AG04450 (cell line): Measurements from ENCODE around the gene TBC1D2B. TPM values are rescaled to one million over a fixed set of nuclear protein-coding genes. Genes with fewer than 3 reads are reported as not detected.
"Not testable (repeated sequence)": the region's sequence is repeated elsewhere in the genome, so short reads cannot be mapped to it uniquely, and the experiment has no call there.

Experiments
- CTCF ChIA-PET: fragments of 300-600, 350-600 bp; formaldehyde crosslinking; extraction: SDS; loops from one replicate; lab custom pipeline; 2022; ENCODE audit warnings: antibody characterized with exemption, inconsistent platforms; lab: Charles Lee
- POLR2A ChIA-PET: fragments of 350-600 bp; formaldehyde crosslinking; extraction: SDS; loops from one replicate; lab custom pipeline; 2021; ENCODE audit warnings: antibody characterized with exemption, inconsistent platforms; lab: Yijun Ruan, JAX
- DNase-seq: peaks from one replicate; pipeline ENCODE4 v3.0.0-alpha.2; 2011; ENCODE audit warnings: low read depth, low spot score
- H3K27ac ChIP-seq: one replicate; pipeline ENCODE4 v1.5.1; 2012; ENCODE audit warnings: low read depth, low read length, control low read depth
- H3K27me3 ChIP-seq: one replicate; pipeline ENCODE4 v1.6.0; 2012; ENCODE audit warnings: low read length; ENCODE audit not compliant: control insufficient read depth, insufficient read depth
- H3K4me3 ChIP-seq: 2 replicates; pipeline ENCODE4 v1.5.1; 2011; ENCODE audit warnings: mild to moderate bottlenecking, low read depth, low read length, control low read depth
- H3K9me3 ChIP-seq: 2 replicates; pipeline ENCODE4 v1.5.1; 2012; ENCODE audit warnings: low read length; ENCODE audit not compliant: control insufficient read depth, insufficient read depth
- polyA plus RNA-seq: library from polyadenylated mRNA; depleted of rRNA; stranded (reverse); fragments of >200 nt; gene quantifications from 2 replicates; pipeline ENCODE4 v1.2.3, GENCODE V29; 2011
- TF ChIP-seq, protein P1 (sequence below): IDR thresholded peaks from 2 replicates; pipeline ENCODE4 v1.5.1; 2011; ENCODE audit warnings: low read depth, low read length, control low read depth, inconsistent platforms

Gene TBC1D2B
- polyA plus RNA-seq, 1 experiment: 42.0 TPM

GRCh38 chr15:77976095-77976450 is 101.4 kb downstream of the TBC1D2B start:
- H3K9me3 ChIP-seq, H3K4me3 ChIP-seq, POLR2A ChIA-PET, DNase-seq, H3K27me3 ChIP-seq, H3K27ac ChIP-seq, CTCF ChIA-PET: not testable (repeated sequence)

- no peak for DNase-seq
- no peaks in the 10 kb centered on the region; the same call in 1 of the 2 replicates for H3K9me3 ChIP-seq
- ChIA-PET CTCF (no interaction called here), POLR2A (no interaction called here)
- no peak overlapping the region for H3K4me3 ChIP-seq
- TF ChIP-seq, protein P1, sequence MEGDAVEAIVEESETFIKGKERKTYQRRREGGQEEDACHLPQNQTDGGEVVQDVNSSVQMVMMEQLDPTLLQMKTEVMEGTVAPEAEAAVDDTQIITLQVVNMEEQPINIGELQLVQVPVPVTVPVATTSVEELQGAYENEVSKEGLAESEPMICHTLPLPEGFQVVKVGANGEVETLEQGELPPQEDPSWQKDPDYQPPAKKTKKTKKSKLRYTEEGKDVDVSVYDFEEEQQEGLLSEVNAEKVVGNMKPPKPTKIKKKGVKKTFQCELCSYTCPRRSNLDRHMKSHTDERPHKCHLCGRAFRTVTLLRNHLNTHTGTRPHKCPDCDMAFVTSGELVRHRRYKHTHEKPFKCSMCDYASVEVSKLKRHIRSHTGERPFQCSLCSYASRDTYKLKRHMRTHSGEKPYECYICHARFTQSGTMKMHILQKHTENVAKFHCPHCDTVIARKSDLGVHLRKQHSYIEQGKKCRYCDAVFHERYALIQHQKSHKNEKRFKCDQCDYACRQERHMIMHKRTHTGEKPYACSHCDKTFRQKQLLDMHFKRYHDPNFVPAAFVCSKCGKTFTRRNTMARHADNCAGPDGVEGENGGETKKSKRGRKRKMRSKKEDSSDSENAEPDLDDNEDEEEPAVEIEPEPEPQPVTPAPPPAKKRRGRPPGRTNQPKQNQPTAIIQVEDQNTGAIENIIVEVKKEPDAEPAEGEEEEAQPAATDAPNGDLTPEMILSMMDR: no peak
- peaks cover 2% of the 10 kb centered on the region for H3K27me3 ChIP-seq
- no peak overlapping the region for H3K27ac ChIP-seq
Measured at GRCh38 chr15:77975332-77976094, 102.0 kb downstream of the TBC1D2B start.

DNA sequence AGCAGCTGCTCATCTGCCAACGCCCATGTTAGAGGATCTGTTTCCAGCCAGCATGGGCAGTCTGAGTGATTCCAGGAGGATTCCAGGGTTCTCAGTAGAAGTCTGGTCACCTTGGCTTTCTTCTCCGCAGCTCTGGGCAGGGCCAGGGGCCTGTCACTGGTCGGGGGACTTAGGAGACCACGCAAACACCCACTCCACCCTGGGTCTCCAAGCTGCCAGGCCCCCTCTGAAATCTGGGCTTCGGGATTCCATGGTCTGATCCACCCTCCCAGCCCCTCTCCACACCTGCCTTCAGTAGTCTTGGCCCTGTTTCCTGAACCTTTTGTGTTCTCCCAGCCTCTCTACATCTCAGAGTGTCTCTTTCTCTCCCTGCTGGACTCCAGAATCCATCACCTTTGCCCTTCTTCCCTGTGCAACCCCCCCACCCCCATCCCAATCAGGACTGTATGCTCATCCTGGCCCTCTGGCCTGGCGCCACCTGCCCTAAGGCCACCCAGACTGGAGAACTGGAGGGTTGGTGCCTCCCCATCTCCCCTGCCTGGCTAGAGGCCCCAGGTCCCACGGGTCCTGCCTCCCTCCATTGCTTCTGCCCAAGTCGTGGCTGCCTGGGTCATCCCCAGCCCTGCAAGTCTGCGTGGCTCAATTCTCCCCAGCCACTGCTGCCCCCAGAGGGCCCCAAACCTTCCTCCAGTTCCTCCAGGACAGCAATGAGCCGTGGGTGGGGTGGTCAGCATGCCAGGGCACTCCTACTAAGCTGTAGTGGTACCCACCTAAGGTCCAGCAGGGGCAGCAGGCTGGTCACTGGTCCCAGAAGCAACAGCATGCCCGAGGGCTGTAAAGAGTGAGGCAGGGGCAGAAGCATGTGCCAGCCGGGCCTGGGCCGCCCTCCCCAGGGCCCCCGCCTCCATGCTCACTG is 102.8 kb downstream of the TBC1D2B start:
- TF ChIP-seq, protein P1: no peak
- CTCF ChIA-PET: no interaction called here
- H3K27ac ChIP-seq: no peak overlapping the region

DNA sequence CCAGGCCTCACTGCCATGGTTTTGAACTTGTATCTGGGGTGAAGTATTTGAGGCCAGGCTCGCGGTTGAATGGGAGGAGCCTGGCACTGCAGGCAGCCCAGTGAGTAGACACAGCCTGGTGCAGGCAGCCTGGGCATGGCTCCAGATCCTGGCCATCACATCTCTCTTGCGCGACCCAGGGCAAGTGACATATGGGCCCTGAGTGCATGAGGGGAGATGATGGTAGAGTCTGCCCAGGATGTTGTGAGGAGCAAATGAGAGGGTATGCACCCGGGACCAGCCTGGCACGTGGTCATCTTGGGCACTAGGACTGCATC is 103.5 kb downstream of the TBC1D2B start:
- H3K27ac ChIP-seq: no peak overlapping the region
- TF ChIP-seq, protein P1: no peak
- H3K4me3 ChIP-seq: no peak overlapping the region

More for the DNA sequence above, 102.8 kb downstream of the TBC1D2B start:
- Histone ChIP-seq H3K9me3 (no peaks in the 10 kb centered on the region; the same call in 1 of the 2 replicates), H3K4me3 (no peak overlapping the region), H3K27me3 (peaks cover 2% of the 10 kb centered on the region)
- no peak for DNase-seq
- POLR2A ChIA-PET: no interaction called here

DNA sequence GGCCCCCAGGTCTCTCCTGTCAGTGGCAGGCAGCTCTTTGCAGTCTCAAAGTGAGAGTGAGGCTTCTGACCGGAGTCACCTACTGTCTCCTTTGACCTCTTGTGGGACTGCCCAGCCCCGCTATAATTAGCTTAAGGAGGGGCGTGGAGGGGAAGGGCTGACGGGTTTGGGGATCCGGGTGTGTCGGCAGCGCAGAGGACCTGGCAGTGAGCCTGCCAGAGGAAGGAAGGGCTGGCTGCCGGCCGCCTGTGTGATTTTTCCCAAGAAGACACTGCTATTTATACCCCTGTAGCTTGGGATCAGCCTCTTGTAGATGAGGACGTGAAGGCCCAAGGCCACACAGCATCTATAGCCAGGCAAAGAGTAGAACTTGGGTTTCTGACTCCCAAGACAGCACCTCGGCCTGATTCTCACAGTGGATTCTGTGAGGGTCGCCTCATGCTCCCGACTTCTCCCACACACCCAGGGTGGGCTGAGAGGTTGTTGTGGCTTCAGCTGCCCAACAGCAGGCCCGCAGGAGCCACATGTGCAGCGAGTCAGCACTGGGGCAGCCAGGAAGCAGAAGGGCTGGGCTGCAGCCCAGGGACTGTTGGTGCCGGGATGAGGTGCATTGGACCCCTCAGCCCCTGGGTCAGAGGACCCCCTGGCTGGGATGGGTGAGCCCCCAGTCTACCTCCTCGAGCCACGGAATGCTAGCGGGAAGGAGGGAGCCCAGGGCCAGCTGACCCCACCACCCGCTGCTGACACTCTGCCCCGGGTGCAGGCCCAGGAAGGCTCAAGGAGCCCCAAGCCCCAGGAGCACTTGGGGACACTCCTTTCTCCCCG is 104.0 kb downstream of the TBC1D2B start:
- POLR2A ChIA-PET, H3K4me3 ChIP-seq, H3K27ac ChIP-seq, H3K9me3 ChIP-seq, DNase-seq, CTCF ChIA-PET, H3K27me3 ChIP-seq: not testable (repeated sequence)

More for the DNA sequence above, 103.5 kb downstream of the TBC1D2B start:
- CTCF ChIA-PET: no interaction called here
- Histone ChIP-seq H3K27me3 (peaks cover 2% of the 10 kb centered on the region), H3K9me3 (no peaks in the 10 kb centered on the region; the same call in 1 of the 2 replicates)
- DNase-seq: peak; percentile 20
- POLR2A ChIA-PET: no interaction called here

GRCh38 chr15:77972706-77973105 is 104.8 kb downstream of the TBC1D2B start:
- CTCF ChIA-PET, H3K27me3 ChIP-seq, POLR2A ChIA-PET, DNase-seq, H3K9me3 ChIP-seq, H3K27ac ChIP-seq, H3K4me3 ChIP-seq: not testable (repeated sequence)

- H3K27ac ChIP-seq, DNase-seq, H3K9me3 ChIP-seq, H3K27me3 ChIP-seq, POLR2A ChIA-PET, CTCF ChIA-PET, H3K4me3 ChIP-seq: not testable (repeated sequence)
Measured at GRCh38 chr15:77971875-77972274, 105.6 kb downstream of the TBC1D2B start.

DNA sequence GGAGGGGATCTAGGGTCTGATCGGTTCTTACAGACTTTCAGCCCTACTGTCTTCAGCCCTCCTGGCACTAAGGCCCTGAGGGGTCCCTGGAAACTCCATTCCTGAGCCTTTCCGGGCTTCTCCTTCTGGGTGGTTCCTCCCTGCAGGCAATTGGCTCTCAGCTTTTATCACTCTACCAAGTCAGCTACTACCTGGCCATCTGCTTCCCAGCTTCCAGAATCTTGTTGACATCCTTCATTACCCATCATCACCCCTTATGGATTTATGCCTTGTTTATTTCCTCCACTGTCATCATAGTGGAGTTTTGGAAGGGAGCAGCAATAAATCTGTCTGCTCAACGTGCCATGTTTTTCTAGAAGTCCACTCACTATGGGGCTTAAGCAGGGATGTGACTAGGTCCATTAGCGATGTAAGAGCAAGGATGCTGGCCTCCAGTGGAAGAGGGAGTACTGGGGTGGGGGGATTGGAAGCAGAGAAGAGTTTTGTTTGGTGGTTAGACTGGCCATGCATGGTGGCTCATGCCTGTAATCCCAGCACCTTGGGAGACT is 106.6 kb downstream of the TBC1D2B start:
- H3K27me3 ChIP-seq, H3K9me3 ChIP-seq, H3K4me3 ChIP-seq, CTCF ChIA-PET, H3K27ac ChIP-seq, POLR2A ChIA-PET, DNase-seq: not testable (repeated sequence)
